HL-60 (cell line): ENCODE measurements around the gene DEFB124.

Experiments used
- CTCF ChIP-seq: IDR thresholded peaks from one replicate; pipeline ENCODE4 v1.5.1; 2011; ENCODE audit warnings: low read length, control low read depth, inconsistent platforms; ENCODE audit not compliant: insufficient read depth
- GABPA ChIP-seq: IDR thresholded peaks from 2 replicates; pipeline ENCODE4 v1.6.1; 2012; ENCODE audit warnings: low read depth
- POLR2AphosphoS5 ChIP-seq: IDR thresholded peaks from 2 replicates; pipeline ENCODE4 v1.6.1; 2012; ENCODE audit warnings: low read depth
- SPI1 ChIP-seq: IDR thresholded peaks from 2 replicates; pipeline ENCODE4 v1.6.1; 2012; ENCODE audit warnings: low read depth, mild to moderate bottlenecking, borderline replicate concordance
- TF ChIP-seq, protein P1 (sequence below): IDR thresholded peaks from 2 replicates; pipeline ENCODE4 v1.6.1; 2012; ENCODE audit warnings: low read depth; ENCODE audit not compliant: insufficient replicate concordance

DNA sequence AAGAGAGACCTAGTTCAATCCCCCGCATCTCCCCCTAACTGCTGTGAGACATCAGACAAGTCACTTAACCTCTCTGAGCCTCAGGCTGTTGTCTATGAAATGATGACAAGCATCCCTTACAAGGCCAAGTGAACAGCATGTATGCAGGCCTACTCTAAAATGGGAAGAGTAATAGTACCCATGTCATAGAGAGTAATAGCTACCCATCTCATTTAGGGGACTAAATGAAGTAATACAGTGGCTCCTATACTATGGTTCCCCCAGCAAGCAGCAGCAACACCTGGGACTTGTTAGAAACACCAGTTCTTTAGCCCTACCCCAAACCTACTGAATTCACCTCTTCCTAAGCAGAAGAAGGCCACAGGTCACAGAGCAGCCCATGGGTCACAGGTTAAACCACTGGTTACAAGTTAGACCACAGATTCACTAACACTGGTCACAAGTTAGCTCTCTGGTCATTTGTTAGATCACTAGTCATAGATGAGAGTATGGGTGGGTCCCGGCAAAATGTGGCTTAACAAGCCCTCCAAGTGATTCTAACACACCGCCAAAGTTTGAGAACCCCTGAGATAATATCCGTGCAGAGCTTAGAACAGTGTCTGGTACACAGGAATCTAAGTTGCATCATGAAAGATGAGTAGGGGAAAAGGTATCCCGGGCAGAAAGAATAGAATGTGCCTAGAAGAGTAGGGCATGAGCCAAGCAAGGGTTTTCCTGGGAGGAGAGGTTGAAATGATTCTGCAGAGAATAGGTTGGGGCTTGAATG is 1.4 kb downstream of the DEFB124 start:
- TF ChIP-seq CTCF (no peak), GABPA (no peak), SPI1 (no peak), POLR2AphosphoS5 (no peak)
- TF ChIP-seq, protein P1, sequence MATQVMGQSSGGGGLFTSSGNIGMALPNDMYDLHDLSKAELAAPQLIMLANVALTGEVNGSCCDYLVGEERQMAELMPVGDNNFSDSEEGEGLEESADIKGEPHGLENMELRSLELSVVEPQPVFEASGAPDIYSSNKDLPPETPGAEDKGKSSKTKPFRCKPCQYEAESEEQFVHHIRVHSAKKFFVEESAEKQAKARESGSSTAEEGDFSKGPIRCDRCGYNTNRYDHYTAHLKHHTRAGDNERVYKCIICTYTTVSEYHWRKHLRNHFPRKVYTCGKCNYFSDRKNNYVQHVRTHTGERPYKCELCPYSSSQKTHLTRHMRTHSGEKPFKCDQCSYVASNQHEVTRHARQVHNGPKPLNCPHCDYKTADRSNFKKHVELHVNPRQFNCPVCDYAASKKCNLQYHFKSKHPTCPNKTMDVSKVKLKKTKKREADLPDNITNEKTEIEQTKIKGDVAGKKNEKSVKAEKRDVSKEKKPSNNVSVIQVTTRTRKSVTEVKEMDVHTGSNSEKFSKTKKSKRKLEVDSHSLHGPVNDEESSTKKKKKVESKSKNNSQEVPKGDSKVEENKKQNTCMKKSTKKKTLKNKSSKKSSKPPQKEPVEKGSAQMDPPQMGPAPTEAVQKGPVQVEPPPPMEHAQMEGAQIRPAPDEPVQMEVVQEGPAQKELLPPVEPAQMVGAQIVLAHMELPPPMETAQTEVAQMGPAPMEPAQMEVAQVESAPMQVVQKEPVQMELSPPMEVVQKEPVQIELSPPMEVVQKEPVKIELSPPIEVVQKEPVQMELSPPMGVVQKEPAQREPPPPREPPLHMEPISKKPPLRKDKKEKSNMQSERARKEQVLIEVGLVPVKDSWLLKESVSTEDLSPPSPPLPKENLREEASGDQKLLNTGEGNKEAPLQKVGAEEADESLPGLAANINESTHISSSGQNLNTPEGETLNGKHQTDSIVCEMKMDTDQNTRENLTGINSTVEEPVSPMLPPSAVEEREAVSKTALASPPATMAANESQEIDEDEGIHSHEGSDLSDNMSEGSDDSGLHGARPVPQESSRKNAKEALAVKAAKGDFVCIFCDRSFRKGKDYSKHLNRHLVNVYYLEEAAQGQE: no peak
